K562 (cell line): ENCODE measurements around the gene HDAC5. TPM values are rescaled to one million over a fixed set of nuclear protein-coding genes. Genes with fewer than 3 reads are reported as not detected.

ENCODE experiments used
- ARID1B ChIP-seq: fragments of 450-650 bp; IDR thresholded peaks from 2 replicates; pipeline ENCODE4 v1.6.1; 2016; ENCODE audit warnings: antibody characterized with exemption, mild to moderate bottlenecking, inconsistent platforms
- CBFA2T2 ChIP-seq: fragments of 450-650 bp; conservative IDR thresholded peaks from 2 replicates; pipeline ENCODE4 v1.6.1; 2017; ENCODE audit warnings: mild to moderate bottlenecking
- FOS ChIP-seq: IDR thresholded peaks from 3 replicates; pipeline ENCODE4 v1.6.1; 2011; ENCODE audit not compliant: insufficient read length; ENCODE audit errors: extremely low read depth
- GABPA ChIP-seq: fragments of 200-800 bp; sonication (Bioruptor generic); conservative IDR thresholded peaks from 2 replicates; pipeline ENCODE4 v1.6.1; 2016; ENCODE audit warnings: low read depth, missing genetic modification characterization, missing compliant biosample characterization
- HCFC1 ChIP-seq: IDR thresholded peaks from 2 replicates; pipeline ENCODE4 v1.6.1; 2012; ENCODE audit warnings: low read depth, low read length, improper control_type of control experiment
- HDAC3 ChIP-seq: fragments of 450-650 bp; IDR thresholded peaks from 2 replicates; pipeline ENCODE4 v1.6.1; 2018; ENCODE audit warnings: borderline replicate concordance, mild to moderate bottlenecking, moderate library complexity; ENCODE audit not compliant: partially characterized antibody
- HMG20A ChIP-seq: fragments of 450-650 bp; formaldehyde crosslinking; conservative IDR thresholded peaks from 2 replicates; pipeline ENCODE4 v1.4.0; 2020; ENCODE audit warnings: mild to moderate bottlenecking, mixed read lengths
- KAT8 ChIP-seq: fragments of 450-650 bp; IDR thresholded peaks from 2 replicates; pipeline ENCODE4 v1.6.1; 2016; ENCODE audit warnings: low read depth, mild to moderate bottlenecking
- MTA3 ChIP-seq: fragments of 450-650 bp; formaldehyde crosslinking; IDR thresholded peaks from 2 replicates; pipeline ENCODE4 v1.6.1; 2017; ENCODE audit warnings: mild to moderate bottlenecking, borderline replicate concordance
- POLR2A ChIP-seq: fragments of 450-650 bp; conservative IDR thresholded peaks from 2 replicates; pipeline ENCODE4 v1.6.1; 2016
- RBFOX2 ChIP-seq: fragments of 200-400 bp; formaldehyde crosslinking; IDR thresholded peaks from 2 replicates; pipeline ENCODE4 v1.6.1; 2017; ENCODE audit warnings: low read depth, mild to moderate bottlenecking, low read length, moderate library complexity
- SMARCE1 ChIP-seq: fragments of 450-650 bp; IDR thresholded peaks from 2 replicates; pipeline ENCODE4 v1.7.1; 2016; ENCODE audit warnings: mild to moderate bottlenecking
- ZNF143 ChIP-seq: sonication (generic); formaldehyde crosslinking; IDR thresholded peaks from 2 replicates; pipeline ENCODE4 v1.9.0; 2022; ENCODE audit warnings: mild to moderate bottlenecking, missing genetic modification reagents
- ZNF76 ChIP-seq: fragments of 250-450 bp; sonication (Bioruptor Pico); IDR thresholded peaks from 2 replicates; pipeline ENCODE4 v1.4.0; 2020; ENCODE audit warnings: mild to moderate bottlenecking, moderate library complexity, borderline replicate concordance
- polyA plus RNA-seq, 8 experiments: library from polyadenylated mRNA; depleted of rRNA in 4 of 8; stranded (reverse) in 5 of 8; unstranded in 3 of 8; fragments of >200 nt; fragmentation: Nextera tagmentation in 2 of 8; fragmentation: Illumina TruSeq in 1 of 8; extraction: Ambion mirVana in 2 of 8; extraction: Trizol in 1 of 8; gene quantifications; 2 replicates each; pipeline versions ENCODE4 v1.2.1 to v1.2.3, GENCODE V29; 2011 to 2014; ENCODE audit warnings: inconsistent platforms in 1 of 8, missing spikeins in 1 of 8
- total RNA-seq, 7 experiments: library from RNA; depleted of rRNA in 6 of 7; stranded (reverse); fragments of >200 nt in 6 of 7; fragmentation: Illumina TruSeq in 2 of 7; extraction: Trizol in 2 of 7; gene quantifications; 2 replicates each; pipeline versions ENCODE4 v1.2.1 to v1.2.3, GENCODE V29; 2011 to 2021; ENCODE audit warnings: low replicate concordance in 1 of 7
- TF ChIP-seq, protein P1 (sequence below), 2 experiments: fragments of 450-650 bp; conservative IDR thresholded peaks; 2 replicates each; pipeline ENCODE4 v1.6.1; 2017; ENCODE audit warnings: mild to moderate bottlenecking in 2 of 2, moderate library complexity in 2 of 2
- TF ChIP-seq, protein P2 (sequence below): fragments of 450-650 bp; IDR thresholded peaks from one replicate; pipeline ENCODE4 v1.6.1; 2018; ENCODE audit warnings: mild to moderate bottlenecking, moderate library complexity; ENCODE audit not compliant: partially characterized antibody
- TF ChIP-seq, protein P3 (sequence below): fragments of 450-650 bp; formaldehyde crosslinking; IDR thresholded peaks from 2 replicates; pipeline ENCODE4 v1.4.0; 2020; ENCODE audit warnings: mild to moderate bottlenecking, moderate library complexity
- TF ChIP-seq, protein P4 (sequence below): fragments of 250-450 bp; sonication (Bioruptor Pico); IDR thresholded peaks from 2 replicates; pipeline ENCODE4 v1.4.0; 2020; ENCODE audit warnings: mild to moderate bottlenecking, moderate library complexity, borderline replicate concordance
- TF ChIP-seq, protein P5 (sequence below): fragments of 450-650 bp; formaldehyde crosslinking; IDR thresholded peaks from 2 replicates; pipeline ENCODE4 v1.4.0; 2020; ENCODE audit warnings: mild to moderate bottlenecking, moderate library complexity

HDAC5 gene
- total and polyA plus RNA-seq, 9 of the 15 experiments (the other 6 are each of a cell fraction or from before 2014, with no cell fraction given) = 0.45 to 26.2 (median 16.4) TPM

DNA sequence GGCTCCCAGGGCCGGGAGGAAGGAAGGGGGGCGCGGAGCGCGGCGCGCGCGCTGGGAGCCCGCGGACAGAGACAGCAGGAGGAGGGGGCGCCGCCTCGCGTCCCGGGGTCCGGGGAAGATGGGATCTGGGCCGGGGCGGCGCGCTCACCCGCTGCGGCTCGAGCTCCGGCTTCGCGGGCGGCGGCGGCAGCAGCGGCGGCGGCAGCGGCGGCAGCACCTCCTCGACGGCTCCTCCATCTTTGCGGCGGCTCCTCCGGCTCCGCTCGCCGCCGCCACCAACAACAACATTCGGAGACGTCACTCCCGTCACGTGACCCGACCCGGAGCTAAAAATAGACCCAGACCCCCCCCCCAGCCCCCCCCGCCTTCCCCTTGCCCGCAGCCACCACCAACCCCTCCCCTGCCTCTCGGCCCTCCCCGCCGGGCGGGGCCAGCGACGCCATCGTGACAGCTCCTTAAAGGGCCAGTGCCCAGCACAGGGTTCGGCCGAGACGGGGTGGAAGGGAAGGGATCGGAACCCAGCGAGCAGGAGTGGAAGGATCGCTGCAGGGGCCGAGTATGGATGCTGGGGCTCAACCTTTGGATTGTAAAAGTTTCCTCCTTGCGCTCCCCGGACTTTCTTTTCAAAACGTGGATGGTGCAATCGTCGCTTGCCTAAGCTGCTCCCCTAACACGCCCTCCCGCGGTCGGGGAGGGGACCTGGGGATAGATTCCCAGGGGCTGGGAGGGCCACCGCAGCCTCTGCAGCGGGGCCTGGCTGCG lies at the start of gene HDAC5 (continued):
- TF ChIP-seq, protein P1, sequence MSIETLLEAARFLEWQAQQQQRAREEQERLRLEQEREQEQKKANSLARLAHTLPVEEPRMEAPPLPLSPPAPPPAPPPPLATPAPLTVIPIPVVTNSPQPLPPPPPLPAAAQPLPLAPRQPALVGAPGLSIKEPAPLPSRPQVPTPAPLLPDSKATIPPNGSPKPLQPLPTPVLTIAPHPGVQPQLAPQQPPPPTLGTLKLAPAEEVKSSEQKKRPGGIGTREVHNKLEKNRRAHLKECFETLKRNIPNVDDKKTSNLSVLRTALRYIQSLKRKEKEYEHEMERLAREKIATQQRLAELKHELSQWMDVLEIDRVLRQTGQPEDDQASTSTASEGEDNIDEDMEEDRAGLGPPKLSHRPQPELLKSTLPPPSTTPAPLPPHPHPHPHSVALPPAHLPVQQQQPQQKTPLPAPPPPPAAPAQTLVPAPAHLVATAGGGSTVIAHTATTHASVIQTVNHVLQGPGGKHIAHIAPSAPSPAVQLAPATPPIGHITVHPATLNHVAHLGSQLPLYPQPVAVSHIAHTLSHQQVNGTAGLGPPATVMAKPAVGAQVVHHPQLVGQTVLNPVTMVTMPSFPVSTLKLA (conservative IDR thresholded peaks at IDR 0.05) = peak; percentile 80 to 85
- TF ChIP-seq MTA3 (peak; percentile 88), CBFA2T2 (peak; percentile 43), POLR2A (peak; percentile 71), HCFC1 (peak; percentile 56; the same call in 1 of the 2 replicates), HMG20A (CRISPR knock-in tag) (no peak), ZNF143 (CRISPR knock-in tag) (no peak), SMARCE1 (peak; percentile 82; the same call in 1 of the 2 replicates), GABPA (0 out of 2 replicates have a peak, but pooled peaks have one; percentile 8), ZNF76 (CRISPR knock-in tag) (0 out of 2 replicates have a peak, but pooled peaks have one; percentile 56), ARID1B (peak; percentile 52; the same call in 1 of the 2 replicates), RBFOX2 (peak; percentile 83), KAT8 (no peak), FOS (no peak), HDAC3 (peak; percentile 52)
- TF ChIP-seq, protein P2, sequence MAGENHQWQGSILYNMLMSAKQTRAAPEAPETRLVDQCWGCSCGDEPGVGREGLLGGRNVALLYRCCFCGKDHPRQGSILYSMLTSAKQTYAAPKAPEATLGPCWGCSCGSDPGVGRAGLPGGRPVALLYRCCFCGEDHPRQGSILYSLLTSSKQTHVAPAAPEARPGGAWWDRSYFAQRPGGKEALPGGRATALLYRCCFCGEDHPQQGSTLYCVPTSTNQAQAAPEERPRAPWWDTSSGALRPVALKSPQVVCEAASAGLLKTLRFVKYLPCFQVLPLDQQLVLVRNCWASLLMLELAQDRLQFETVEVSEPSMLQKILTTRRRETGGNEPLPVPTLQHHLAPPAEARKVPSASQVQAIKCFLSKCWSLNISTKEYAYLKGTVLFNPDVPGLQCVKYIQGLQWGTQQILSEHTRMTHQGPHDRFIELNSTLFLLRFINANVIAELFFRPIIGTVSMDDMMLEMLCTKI = no peak
- TF ChIP-seq, protein P3, sequence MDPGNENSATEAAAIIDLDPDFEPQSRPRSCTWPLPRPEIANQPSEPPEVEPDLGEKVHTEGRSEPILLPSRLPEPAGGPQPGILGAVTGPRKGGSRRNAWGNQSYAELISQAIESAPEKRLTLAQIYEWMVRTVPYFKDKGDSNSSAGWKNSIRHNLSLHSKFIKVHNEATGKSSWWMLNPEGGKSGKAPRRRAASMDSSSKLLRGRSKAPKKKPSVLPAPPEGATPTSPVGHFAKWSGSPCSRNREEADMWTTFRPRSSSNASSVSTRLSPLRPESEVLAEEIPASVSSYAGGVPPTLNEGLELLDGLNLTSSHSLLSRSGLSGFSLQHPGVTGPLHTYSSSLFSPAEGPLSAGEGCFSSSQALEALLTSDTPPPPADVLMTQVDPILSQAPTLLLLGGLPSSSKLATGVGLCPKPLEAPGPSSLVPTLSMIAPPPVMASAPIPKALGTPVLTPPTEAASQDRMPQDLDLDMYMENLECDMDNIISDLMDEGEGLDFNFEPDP = no peak
- TF ChIP-seq, protein P4, sequence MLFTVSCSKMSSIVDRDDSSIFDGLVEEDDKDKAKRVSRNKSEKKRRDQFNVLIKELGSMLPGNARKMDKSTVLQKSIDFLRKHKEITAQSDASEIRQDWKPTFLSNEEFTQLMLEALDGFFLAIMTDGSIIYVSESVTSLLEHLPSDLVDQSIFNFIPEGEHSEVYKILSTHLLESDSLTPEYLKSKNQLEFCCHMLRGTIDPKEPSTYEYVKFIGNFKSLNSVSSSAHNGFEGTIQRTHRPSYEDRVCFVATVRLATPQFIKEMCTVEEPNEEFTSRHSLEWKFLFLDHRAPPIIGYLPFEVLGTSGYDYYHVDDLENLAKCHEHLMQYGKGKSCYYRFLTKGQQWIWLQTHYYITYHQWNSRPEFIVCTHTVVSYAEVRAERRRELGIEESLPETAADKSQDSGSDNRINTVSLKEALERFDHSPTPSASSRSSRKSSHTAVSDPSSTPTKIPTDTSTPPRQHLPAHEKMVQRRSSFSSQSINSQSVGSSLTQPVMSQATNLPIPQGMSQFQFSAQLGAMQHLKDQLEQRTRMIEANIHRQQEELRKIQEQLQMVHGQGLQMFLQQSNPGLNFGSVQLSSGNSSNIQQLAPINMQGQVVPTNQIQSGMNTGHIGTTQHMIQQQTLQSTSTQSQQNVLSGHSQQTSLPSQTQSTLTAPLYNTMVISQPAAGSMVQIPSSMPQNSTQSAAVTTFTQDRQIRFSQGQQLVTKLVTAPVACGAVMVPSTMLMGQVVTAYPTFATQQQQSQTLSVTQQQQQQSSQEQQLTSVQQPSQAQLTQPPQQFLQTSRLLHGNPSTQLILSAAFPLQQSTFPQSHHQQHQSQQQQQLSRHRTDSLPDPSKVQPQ (CRISPR knock-in tag) = no peak
- TF ChIP-seq, protein P5, sequence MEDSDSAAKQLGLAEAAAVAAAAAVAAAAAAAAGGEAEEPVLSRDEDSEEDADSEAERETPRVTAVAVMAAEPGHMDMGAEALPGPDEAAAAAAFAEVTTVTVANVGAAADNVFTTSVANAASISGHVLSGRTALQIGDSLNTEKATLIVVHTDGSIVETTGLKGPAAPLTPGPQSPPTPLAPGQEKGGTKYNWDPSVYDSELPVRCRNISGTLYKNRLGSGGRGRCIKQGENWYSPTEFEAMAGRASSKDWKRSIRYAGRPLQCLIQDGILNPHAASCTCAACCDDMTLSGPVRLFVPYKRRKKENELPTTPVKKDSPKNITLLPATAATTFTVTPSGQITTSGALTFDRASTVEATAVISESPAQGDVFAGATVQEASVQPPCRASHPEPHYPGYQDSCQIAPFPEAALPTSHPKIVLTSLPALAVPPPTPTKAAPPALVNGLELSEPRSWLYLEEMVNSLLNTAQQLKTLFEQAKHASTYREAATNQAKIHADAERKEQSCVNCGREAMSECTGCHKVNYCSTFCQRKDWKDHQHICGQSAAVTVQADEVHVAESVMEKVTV (CRISPR knock-in tag) = peak; percentile 50; the same call in 1 of the 2 replicates
